H1 (cell line): ENCODE measurements around the gene ZFPL1. TPM values are rescaled to one million over a fixed set of nuclear protein-coding genes. Genes with fewer than 3 reads are reported as not detected.

Source experiments
- CTCF ChIA-PET: fragments of 300-600 bp; sonication (Branson Sonifier 250); formaldehyde crosslinking; loops from one replicate; lab custom pipeline; 2021; ENCODE audit not compliant: partially characterized antibody; lab: Charles Lee
- POLR2A ChIA-PET: fragments of 300-600 bp; sonication (Branson Sonifier 250); formaldehyde crosslinking; loops from one replicate; lab custom pipeline; 2021; ENCODE audit warnings: inconsistent platforms; ENCODE audit not compliant: partially characterized antibody; lab: Charles Lee
- DNase-seq, 2 experiments: peaks; one replicate each; pipeline versions ENCODE4 v3.0.0 to v3.0.0-alpha.2; 2010 to 2022; ENCODE audit warnings: low spot score in 2 of 2, low read depth in 1 of 2, mixed read lengths in 1 of 2
- FAIRE-seq: peaks from 2 replicates; lab custom pipeline; 2011; peaks lifted over from hg19 to GRCh38; lab: Jason Lieb, UNC
- H2AFZ ChIP-seq: 2 replicates; pipeline ENCODE4 v1.8.1; 2012; ENCODE audit warnings: low read length, inconsistent platforms
- H2AK5ac ChIP-seq: 2 replicates; pipeline ENCODE4 v1.6.1; 2013; ENCODE audit warnings: low read depth, low read length
- H2BK120ac ChIP-seq: replicated peaks from 2 replicates; pipeline ENCODE3; 2013; ENCODE audit warnings: low read depth, low read length, inconsistent platforms
- H2BK12ac ChIP-seq: 2 replicates; pipeline ENCODE4 v1.6.1; 2013; ENCODE audit warnings: low read depth, low read length
- H2BK15ac ChIP-seq: 2 replicates; pipeline ENCODE4 v1.6.1; 2013; ENCODE audit warnings: low read length
- H2BK20ac ChIP-seq: 2 replicates; pipeline ENCODE4 v1.6.1; 2013; ENCODE audit warnings: low read length
- H2BK5ac ChIP-seq: 2 replicates; pipeline ENCODE4 v1.6.1; 2013; ENCODE audit warnings: low read depth, low read length
- H3K14ac ChIP-seq: 2 replicates; pipeline ENCODE4 v1.6.1; 2013; ENCODE audit warnings: inconsistent platforms; ENCODE audit not compliant: insufficient read length
- H3K18ac ChIP-seq: 2 replicates; pipeline ENCODE4 v1.6.1; 2013; ENCODE audit warnings: low read length; ENCODE audit errors: extremely low read depth
- H3K23ac ChIP-seq: 2 replicates; pipeline ENCODE4 v1.6.1; 2013; ENCODE audit warnings: inconsistent platforms; ENCODE audit not compliant: insufficient read length
- H3K23me2 ChIP-seq: 2 replicates; pipeline ENCODE4 v1.6.1; 2013; ENCODE audit warnings: low read depth, low read length
- H3K27ac ChIP-seq: 2 replicates; pipeline ENCODE4 v1.6.1; 2011; ENCODE audit warnings: low read depth, low read length, inconsistent platforms
- H3K27me3 ChIP-seq, 4 experiments: replicated peaks in 1 of 4; 1 replicate in 1 of 4; 2 replicates in 3 of 4; pipeline versions ENCODE4 v1.6.1 to v1.8.1; 2011 to 2013; ENCODE audit warnings: low read length in 3 of 4, mild to moderate bottlenecking in 3 of 4, inconsistent platforms in 2 of 4, mixed read lengths in 2 of 4, moderate library complexity in 1 of 4; ENCODE audit not compliant: control insufficient read depth in 3 of 4, insufficient read depth in 3 of 4; ENCODE audit errors: extremely low read depth in 1 of 4
- H3K36me3 ChIP-seq, 4 experiments: 2 replicates each; pipeline versions ENCODE4 v1.6.1 to v1.8.1; 2011 to 2013; ENCODE audit warnings: mild to moderate bottlenecking in 4 of 4, low read length in 3 of 4, moderate library complexity in 2 of 4, control low read depth in 1 of 4, inconsistent platforms in 1 of 4; ENCODE audit not compliant: insufficient read depth in 4 of 4, control insufficient read depth in 2 of 4
- H3K4ac ChIP-seq: replicated peaks from 2 replicates; pipeline ENCODE3; 2013; ENCODE audit warnings: low read length, low read depth, mixed read lengths, inconsistent platforms; ENCODE audit not compliant: insufficient read length
- H3K4me1 ChIP-seq, 4 experiments: replicated peaks in 1 of 4; 1 replicate in 1 of 4; 2 replicates in 3 of 4; pipeline versions ENCODE4 v1.6.1 to v1.8.1; 2011 to 2013; ENCODE audit warnings: low read length in 3 of 4, inconsistent platforms in 2 of 4, mixed read lengths in 1 of 4; ENCODE audit not compliant: insufficient read depth in 4 of 4, control insufficient read depth in 3 of 4
- H3K4me2 ChIP-seq, 2 experiments: 2 replicates each; pipeline versions ENCODE4 v1.6.1 to v1.8.1; 2011 to 2013; ENCODE audit warnings: low read depth in 2 of 2, low read length in 2 of 2, control low read depth in 1 of 2, inconsistent platforms in 1 of 2, mild to moderate bottlenecking in 1 of 2; ENCODE audit not compliant: insufficient read depth in 1 of 2
- H3K4me3 ChIP-seq, 4 experiments: fragments of 200-600, 300-600 bp in 1 of 4; sonication (generic), shearing (Covaris generic), sonication (Bioruptor Twin) in 1 of 4; 2 replicates each; pipeline versions ENCODE4 v1.5.1 to v1.8.1; 2011 to 2016; ENCODE audit warnings: low read length in 4 of 4, low read depth in 3 of 4, control low read depth in 2 of 4, inconsistent platforms in 2 of 4, mild to moderate bottlenecking in 2 of 4, mixed read lengths in 1 of 4, moderate library complexity in 1 of 4; ENCODE audit not compliant: insufficient read depth in 2 of 4; ENCODE audit errors: extremely low read depth in 1 of 4
- H3K56ac ChIP-seq: replicated peaks from 2 replicates; pipeline ENCODE3; 2013; ENCODE audit warnings: low read depth, mild to moderate bottlenecking, mixed read lengths, low read length, inconsistent platforms; ENCODE audit not compliant: insufficient read length
- H3K79me1 ChIP-seq: 2 replicates; pipeline ENCODE4 v1.6.1; 2013; ENCODE audit warnings: low read depth, low read length, control low read depth
- H3K79me2 ChIP-seq, 2 experiments: 2 replicates each; pipeline versions ENCODE4 v1.6.1 to v1.8.1; 2012 to 2013; ENCODE audit warnings: low read length in 2 of 2, mild to moderate bottlenecking in 2 of 2, inconsistent platforms in 1 of 2; ENCODE audit not compliant: insufficient read depth in 2 of 2, control insufficient read depth in 1 of 2
- H3K9ac ChIP-seq, 4 experiments: replicated peaks in 1 of 4; 1 replicate in 1 of 4; 2 replicates in 3 of 4; pipeline versions ENCODE4 v1.6.1 to v1.8.1; 2011 to 2013; ENCODE audit warnings: low read depth in 3 of 4, low read length in 3 of 4, control low read depth in 2 of 4, mild to moderate bottlenecking in 2 of 4, moderate library complexity in 2 of 4, inconsistent platforms in 1 of 4; ENCODE audit errors: extremely low read depth in 1 of 4
- H3K9me3 ChIP-seq, 2 experiments: 2 replicates each; pipeline versions ENCODE4 v1.6.1 to v1.8.1; 2012 to 2013; ENCODE audit warnings: mild to moderate bottlenecking in 2 of 2, moderate library complexity in 2 of 2, control low read depth in 1 of 2, inconsistent platforms in 1 of 2, low read depth in 1 of 2, low read length in 1 of 2, mixed read lengths in 1 of 2; ENCODE audit not compliant: insufficient read depth in 2 of 2
- H4K20me1 ChIP-seq, 2 experiments: replicated peaks in 1 of 2; 2 replicates each; pipeline versions ENCODE3 to v1.8.1; 2011 to 2013; ENCODE audit warnings: inconsistent platforms in 2 of 2, low read length in 2 of 2, mild to moderate bottlenecking in 1 of 2; ENCODE audit not compliant: insufficient read depth in 2 of 2, control insufficient read depth in 1 of 2
- H4K5ac ChIP-seq: 2 replicates; pipeline ENCODE4 v1.6.1; 2013; ENCODE audit warnings: low read length, low read depth, mixed read lengths, inconsistent platforms; ENCODE audit not compliant: insufficient read length
- H4K8ac ChIP-seq: 2 replicates; pipeline ENCODE4 v1.8.0; 2013; ENCODE audit warnings: mild to moderate bottlenecking, moderate library complexity, low read length, inconsistent platforms; ENCODE audit not compliant: insufficient read depth; ENCODE audit errors: extremely low read depth
- H4K91ac ChIP-seq: replicated peaks from 2 replicates; pipeline ENCODE3; 2013; ENCODE audit warnings: low read length, mixed read lengths, inconsistent platforms; ENCODE audit not compliant: insufficient read length
- ASH2L ChIP-seq: fragments of 200-600, 300-600 bp; sonication (generic); IDR thresholded peaks from one replicate; pipeline ENCODE4 v1.7.1; 2017; ENCODE audit warnings: low read length
- BACH1 ChIP-seq: IDR thresholded peaks from 2 replicates; pipeline ENCODE4 v1.6.1; 2012; ENCODE audit warnings: low read length, improper control_type of control experiment
- BCL11A ChIP-seq, 2 experiments: IDR thresholded peaks; one replicate each; pipeline ENCODE4 v1.6.1; 2011; ENCODE audit warnings: low read depth in 2 of 2, low read length in 2 of 2, mild to moderate bottlenecking in 2 of 2
- CBX5 ChIP-seq: fragments of 300-800, 300-1000 bp; sonication (generic); IDR thresholded peaks from 2 replicates; pipeline ENCODE4 v1.7.1; 2016; ENCODE audit warnings: antibody characterized with exemption, low read length, low read depth
- EGR1 ChIP-seq: IDR thresholded peaks from 2 replicates; pipeline ENCODE4 v1.6.1; 2011; ENCODE audit warnings: low read depth, low read length, borderline replicate concordance
- EP300 ChIP-seq, 2 experiments: IDR thresholded peaks; 1 replicate in 1 of 2; 2 replicates in 1 of 2; pipeline ENCODE4 v1.6.1; 2011 to 2012; ENCODE audit warnings: low read depth in 2 of 2, low read length in 2 of 2, mild to moderate bottlenecking in 2 of 2, borderline replicate concordance in 1 of 2, inconsistent platforms in 1 of 2, moderate library complexity in 1 of 2
- MAFK ChIP-seq: IDR thresholded peaks from 2 replicates; pipeline ENCODE4 v1.6.1; 2012; ENCODE audit warnings: low read depth, mild to moderate bottlenecking, improper control_type of control experiment, low read length
- SAP30 ChIP-seq: fragments of 300-600 bp; sonication (generic); IDR thresholded peaks from 2 replicates; pipeline ENCODE4 v1.7.1; 2012; ENCODE audit warnings: low read length, moderate library complexity, mild to moderate bottlenecking, inconsistent platforms; ENCODE audit not compliant: insufficient read depth, insufficient replicate concordance
- TAF1 ChIP-seq: IDR thresholded peaks from 2 replicates; pipeline ENCODE4 v1.6.1; 2011; ENCODE audit warnings: mild to moderate bottlenecking, low read depth, low read length
- YY1 ChIP-seq: IDR thresholded peaks from 2 replicates; pipeline ENCODE4 v1.6.1; 2011; ENCODE audit warnings: low read depth, mild to moderate bottlenecking, low read length
- WGBS, 2 experiments: shearing (Covaris generic) in 1 of 2; methylation state at CpG; one replicate each; pipeline versions ENCODE4 v1.1.6 to v1.1.7; 2013 to 2015; ENCODE audit warnings: low lambda C conversion rate in 2 of 2, mixed read lengths in 2 of 2, inconsistent platforms in 1 of 2, low coverage in 1 of 2, missing lambda C conversion rate in 1 of 2; ENCODE audit not compliant: insufficient replicate concordance in 2 of 2, insufficient coverage in 1 of 2, insufficient read length in 1 of 2; ENCODE audit errors: extremely low coverage in 1 of 2, missing lambda C conversion rate in 1 of 2; 5-methylcytosine and 5-hydroxymethylcytosine counted together
- polyA plus RNA-seq, 7 experiments: library from polyadenylated mRNA; depleted of rRNA in 3 of 7; stranded (reverse) in 5 of 7; unstranded in 2 of 7; fragments of >200 nt in 5 of 7; fragments of 200-250 nt in 2 of 7; gene quantifications; 1 replicate in 5 of 7; 2 replicates in 1 of 7; 4 replicates in 1 of 7; pipeline versions ENCODE4 v1.2.1 to v1.2.3, GENCODE V29; 2011 to 2013; ENCODE audit warnings: missing spikeins in 2 of 7, mixed read lengths in 2 of 7
- total RNA-seq: library from RNA; stranded (reverse); fragmentation: NEBNext Ultra II Directional; extraction: Animal tissue kit (Norgen Biotek cat#: 25700); gene quantifications from 2 replicates; pipeline ENCODE4 v1.2.1, GENCODE V29; 2021
- TF ChIP-seq, protein P1 (sequence below): IDR thresholded peaks from 2 replicates; pipeline ENCODE4 v1.6.1; 2012; ENCODE audit warnings: low read length, inconsistent platforms
- TF ChIP-seq, protein P2 (sequence below): IDR thresholded peaks from 2 replicates; pipeline ENCODE4 v1.6.1; 2012; ENCODE audit warnings: inconsistent platforms

ZFPL1 gene
- total and polyA plus RNA-seq, 2 of the 8 experiments (the other 6 are each of a cell fraction or from before 2014, with no cell fraction given) = 21.5 to 76.8 TPM

DNA sequence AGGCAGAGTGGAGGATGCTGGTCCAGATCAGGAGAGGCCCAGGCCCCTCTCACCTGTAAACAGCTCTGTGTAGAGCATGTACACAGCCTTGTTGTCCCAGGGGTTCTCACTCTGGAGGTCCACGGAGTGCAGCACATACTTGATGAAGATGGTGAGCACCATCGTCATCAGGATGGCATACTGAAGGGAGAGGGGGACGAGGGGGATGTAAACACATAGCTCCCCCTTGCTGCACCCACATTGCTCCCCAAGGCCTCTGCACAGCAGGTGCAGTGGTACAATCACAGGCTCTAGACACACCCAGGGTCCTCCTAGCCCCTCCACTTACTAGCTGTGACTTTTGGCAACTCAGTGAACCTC is 47.4 kb downstream of the ZFPL1 start:
- Histone ChIP-seq H3K79me2 (peaks cover 0 to 15% of the 10 kb centered on the region in 2 experiments; a peak in 1 of 4 replicates), H3K23ac (no peak overlapping the region), H4K8ac (no peak overlapping the region), H3K79me1 (peaks cover 3% of the 10 kb centered on the region; the same call in 1 of the 2 replicates), H2AK5ac (no peak overlapping the region), H3K27me3 (no peaks in the 10 kb centered on the region), H3K9me3 (no peaks in the 10 kb centered on the region), H3K4me2 (no peak overlapping the region), H2BK5ac (no peak overlapping the region), H2BK120ac (no peak overlapping the region), H3K4ac (no peak overlapping the region), H2AFZ (no peak overlapping the region), H3K18ac (no peak overlapping the region), H2BK15ac (no peak overlapping the region), H3K14ac (no peak overlapping the region), H2BK12ac (0 out of 2 replicates have a peak overlapping the region, but pooled peaks have one; percentile 27), H3K36me3 (peaks cover 16 to 48% (median 39%) of the 10 kb centered on the region in 4 experiments), H4K20me1 (peaks cover 0 to 16% of the 10 kb centered on the region in 2 experiments), H4K5ac (no peak overlapping the region), H3K4me1 (peaks cover 0 to 13% (median 7%) of the 10 kb centered on the region in 4 experiments; a peak in 6 of 7 replicates), H3K27ac (no peak overlapping the region), H3K4me3 (no peak overlapping the region), H3K9ac (no peak overlapping the region), H3K56ac (no peak overlapping the region), H4K91ac (no peak overlapping the region), H2BK20ac (no peak overlapping the region), H3K23me2 (peaks cover 14% of the 10 kb centered on the region)
- WGBS, 2 experiments = 84% methylated on average over 3 of the region's 3 CpGs; no CpG with 5 or more reads in 1 of the 2 experiments
- DNase-seq (no peak), FAIRE-seq (no peak)
- ChIA-PET POLR2A (interaction anchor here (1.0 to 15.8 kb wide), 3 partner anchors 13 to 38 kb away, joined by 3 to 305 read pairs (median 11); partner anchors contain the start of genes FAU, MRPL49, TM7SF2 and ZNHIT2), CTCF (interaction anchor here (0.8 to 9.5 kb wide), 7 partner anchors 9 to 284 kb away, joined by 3 to 71 read pairs (median 4); partner anchors contain the start of genes CAPN1, FAU, MRPL49 and TM7SF2)
- TF ChIP-seq ASH2L (no peak), EP300 (IDR thresholded peaks at IDR 0.05; ENCODE audit: borderline replicate concordance in 1 of 2, low read depth in 2 of 2, low read length in 2 of 2) (no peak), EGR1 (no peak), CBX5 (no peak), BCL11A (IDR thresholded peaks at IDR 0.05; ENCODE audit: low read depth in 2 of 2, low read length in 2 of 2) (no peak), YY1 (no peak), BACH1 (no peak), SAP30 (no peak), MAFK (no peak), TAF1 (no peak)
- TF ChIP-seq, protein P1, sequence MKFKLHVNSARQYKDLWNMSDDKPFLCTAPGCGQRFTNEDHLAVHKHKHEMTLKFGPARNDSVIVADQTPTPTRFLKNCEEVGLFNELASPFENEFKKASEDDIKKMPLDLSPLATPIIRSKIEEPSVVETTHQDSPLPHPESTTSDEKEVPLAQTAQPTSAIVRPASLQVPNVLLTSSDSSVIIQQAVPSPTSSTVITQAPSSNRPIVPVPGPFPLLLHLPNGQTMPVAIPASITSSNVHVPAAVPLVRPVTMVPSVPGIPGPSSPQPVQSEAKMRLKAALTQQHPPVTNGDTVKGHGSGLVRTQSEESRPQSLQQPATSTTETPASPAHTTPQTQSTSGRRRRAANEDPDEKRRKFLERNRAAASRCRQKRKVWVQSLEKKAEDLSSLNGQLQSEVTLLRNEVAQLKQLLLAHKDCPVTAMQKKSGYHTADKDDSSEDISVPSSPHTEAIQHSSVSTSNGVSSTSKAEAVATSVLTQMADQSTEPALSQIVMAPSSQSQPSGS = no peak
- TF ChIP-seq, protein P2, sequence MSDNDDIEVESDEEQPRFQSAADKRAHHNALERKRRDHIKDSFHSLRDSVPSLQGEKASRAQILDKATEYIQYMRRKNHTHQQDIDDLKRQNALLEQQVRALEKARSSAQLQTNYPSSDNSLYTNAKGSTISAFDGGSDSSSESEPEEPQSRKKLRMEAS = no peak
